Stimulated activated CD4-positive, alpha-beta T cell treated with anti-CD3 and anti-CD28 coated beads, Interleukin-1b, Interleukin-23, amount 100 ng/mL, for 48 hours (primary cell): ENCODE measurements around the gene MRC2.

Source experiments
- DNase-seq: peaks from one replicate; pipeline ENCODE4 v3.0.0-alpha.2; 2020

The MRC2 gene

GRCh38 chr17:62665599-62665998 lies 38.1 kb downstream of the MRC2 start:
- DNase-seq = no peak

- DNase-seq = no peak
These were observed 38.8 kb downstream of the MRC2 start for GRCh38 chr17:62666061-62666800.

GRCh38 chr17:62666801-62667591 lies 39.5 kb downstream of the MRC2 start:
- no peak for DNase-seq

DNA sequence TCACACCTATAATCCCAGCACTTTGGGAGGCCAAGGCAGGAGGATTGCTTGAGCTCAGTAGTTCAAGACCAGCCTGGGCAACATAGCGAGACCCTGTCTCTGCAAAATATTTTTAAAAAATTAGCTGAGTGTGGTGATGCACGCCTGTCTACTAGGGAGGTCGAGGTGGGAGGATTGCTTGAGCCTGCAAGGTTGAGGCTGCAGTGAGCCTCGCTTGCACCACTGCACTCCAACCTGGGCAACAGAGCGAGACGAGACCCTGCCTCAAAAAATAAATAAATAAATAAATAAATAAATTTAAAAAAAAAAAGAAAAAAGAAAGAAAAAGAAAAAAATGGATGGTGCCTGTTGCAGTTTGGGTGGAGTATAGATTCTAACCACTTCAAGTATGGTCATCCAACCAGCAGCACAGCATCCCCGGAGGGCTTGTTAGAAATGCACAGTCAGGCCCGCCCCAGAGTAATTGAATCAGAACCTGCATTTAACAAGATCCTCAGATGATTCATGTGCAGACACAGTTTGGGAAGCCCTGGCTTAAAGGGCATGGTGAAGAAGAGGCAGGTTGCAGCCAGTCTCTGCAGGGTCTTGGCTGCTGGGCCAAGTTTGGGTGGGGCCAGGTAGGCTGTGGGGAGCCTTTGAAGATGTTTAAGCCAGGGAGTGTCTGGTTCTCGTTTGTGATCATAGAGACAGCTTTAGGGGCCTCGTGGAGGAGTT lies 40.8 kb downstream of the MRC2 start:
- no peak for DNase-seq

- no peak for DNase-seq
These were observed 42.8 kb downstream of the MRC2 start for GRCh38 chr17:62670202-62670821.

GRCh38 chr17:62671553-62671952 lies 44.1 kb downstream of the MRC2 start:
- no peak for DNase-seq

GRCh38 chr17:62672957-62673356 lies 45.5 kb downstream of the MRC2 start:
- no peak for DNase-seq

- no peak for DNase-seq
These were observed 46.3 kb downstream of the MRC2 start for GRCh38 chr17:62673614-62674362.

- no peak for DNase-seq
These were observed 46.9 kb downstream of the MRC2 start for GRCh38 chr17:62674363-62674739.

GRCh38 chr17:62674841-62675240 lies 47.4 kb downstream of the MRC2 start:
- no peak for DNase-seq

DNA sequence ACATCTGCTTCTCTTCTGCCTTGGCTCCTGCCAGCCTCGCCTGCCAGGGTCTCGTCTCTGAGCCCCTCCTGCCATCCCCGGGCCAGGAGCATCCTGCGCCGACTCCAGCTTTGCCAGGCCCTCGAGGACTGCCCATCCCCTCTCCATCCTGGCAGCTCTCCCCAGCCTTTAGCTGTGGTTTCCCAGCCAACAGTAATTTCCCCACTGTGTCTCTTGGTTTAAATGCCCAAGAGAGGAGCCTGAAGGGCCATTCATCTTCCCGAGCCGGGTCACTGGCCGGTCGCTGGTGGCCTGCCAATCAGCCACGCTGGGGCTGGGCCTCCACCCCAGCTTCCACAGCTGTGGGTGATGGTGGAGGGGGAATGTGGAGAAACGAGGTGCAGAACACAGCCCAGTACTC lies 47.8 kb downstream of the MRC2 start:
- no peak for DNase-seq

DNA sequence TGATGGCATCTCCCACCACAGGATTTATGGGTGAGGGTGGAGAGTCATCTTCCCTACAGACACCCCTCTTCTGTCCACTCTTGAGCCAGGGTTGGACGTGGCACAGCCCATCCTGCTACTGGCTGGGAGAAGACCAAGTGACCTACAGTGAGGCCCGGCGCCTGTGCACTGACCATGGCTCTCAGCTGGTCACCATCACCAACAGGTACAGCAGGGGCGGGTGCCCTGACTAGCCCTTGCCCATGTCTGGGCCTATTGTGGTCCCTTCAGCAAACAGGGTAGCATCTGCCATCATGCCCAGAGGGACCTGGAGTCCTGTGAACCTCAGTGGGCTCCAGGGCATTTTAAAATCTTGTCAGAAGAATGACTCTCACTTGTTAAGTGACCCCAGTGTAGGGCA lies 48.2 kb downstream of the MRC2 start:
- no peak for DNase-seq

DNA sequence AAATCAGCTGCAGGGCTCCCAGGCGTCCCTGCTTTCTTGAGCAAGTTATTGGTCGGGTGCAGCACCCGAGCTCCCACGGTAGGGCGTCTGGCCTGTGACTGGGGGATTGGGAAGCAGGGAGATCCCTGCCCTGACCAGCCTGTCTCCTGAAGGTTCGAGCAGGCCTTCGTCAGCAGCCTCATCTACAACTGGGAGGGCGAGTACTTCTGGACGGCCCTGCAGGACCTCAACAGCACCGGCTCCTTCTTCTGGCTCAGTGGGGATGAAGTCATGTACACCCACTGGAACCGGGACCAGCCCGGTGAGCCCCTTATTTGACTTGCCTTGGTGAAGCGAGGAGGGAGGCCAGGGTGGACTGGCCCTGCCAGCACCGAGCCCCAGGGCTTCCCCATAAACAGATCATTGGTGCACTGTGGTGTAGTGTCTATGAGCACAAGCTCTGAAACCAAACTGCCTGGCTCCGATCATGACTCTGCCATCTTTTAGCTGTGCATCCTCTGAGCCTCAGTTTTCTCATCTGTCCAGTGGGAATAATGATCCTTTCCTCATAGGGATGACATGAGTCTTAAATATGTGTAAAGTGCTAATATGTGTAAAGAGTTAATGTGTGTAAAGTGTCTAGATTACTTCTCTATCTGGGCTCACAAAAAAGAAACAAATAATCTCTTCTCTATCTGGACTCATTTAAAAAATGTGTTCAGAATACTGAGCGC lies 48.9 kb downstream of the MRC2 start:
- no peak for DNase-seq

DNA sequence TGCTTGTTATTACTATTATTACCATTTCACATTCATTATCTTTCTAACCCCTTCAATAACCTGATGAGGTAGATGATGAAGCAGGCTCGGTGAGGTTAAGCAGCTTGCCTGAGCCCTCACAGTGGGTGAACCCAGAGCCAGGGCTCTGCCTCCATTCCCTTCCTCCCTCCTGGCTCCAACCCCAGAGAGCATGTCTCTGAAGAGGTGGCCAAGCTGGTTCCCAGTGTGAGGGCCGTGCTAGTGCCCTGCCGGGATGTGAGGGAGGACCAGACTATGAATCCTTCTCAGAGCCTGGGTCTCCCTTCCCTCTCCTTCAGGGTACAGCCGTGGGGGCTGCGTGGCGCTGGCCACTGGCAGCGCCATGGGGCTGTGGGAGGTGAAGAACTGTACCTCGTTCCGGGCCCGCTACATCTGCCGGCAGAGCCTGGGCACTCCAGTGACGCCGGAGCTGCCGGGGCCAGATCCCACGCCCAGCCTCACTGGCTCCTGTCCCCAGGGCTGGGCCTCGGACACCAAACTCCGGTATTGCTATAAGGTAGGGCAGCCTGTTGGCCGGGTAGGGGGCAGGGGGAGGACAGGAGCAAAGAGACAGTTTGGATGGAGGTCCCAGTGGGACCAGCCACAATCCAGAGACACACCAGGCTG lies 49.6 kb downstream of the MRC2 start:
- DNase-seq = no peak

GRCh38 chr17:62678214-62678919 lies 50.9 kb downstream of the MRC2 start:
- no peak for DNase-seq

DNA sequence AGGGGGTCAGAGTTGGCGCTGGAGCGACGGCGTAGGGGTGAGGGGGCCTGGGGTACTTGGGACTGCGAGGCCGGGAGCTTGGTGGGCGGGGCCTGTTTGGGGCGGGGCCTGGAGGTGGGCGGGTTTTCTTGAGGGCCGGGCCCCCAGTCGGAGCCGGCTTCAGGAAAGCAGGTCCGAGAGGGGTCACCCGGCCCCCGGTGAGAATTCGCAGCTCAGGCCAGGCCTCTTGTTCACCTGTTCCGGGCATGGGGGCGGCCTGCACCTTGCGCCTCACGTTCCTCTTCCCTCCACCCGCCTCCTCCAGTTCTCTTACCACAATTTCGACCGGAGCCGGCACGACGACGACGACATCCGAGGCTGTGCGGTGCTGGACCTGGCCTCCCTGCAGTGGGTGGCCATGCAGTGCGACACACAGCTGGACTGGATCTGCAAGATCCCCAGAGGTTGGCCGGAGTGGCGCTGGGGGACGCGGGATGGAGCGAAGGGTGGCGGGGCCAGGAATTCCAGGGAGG lies 52.5 kb downstream of the MRC2 start:
- no peak for DNase-seq

- no peak for DNase-seq
These were observed 53.1 kb downstream of the MRC2 start for GRCh38 chr17:62680541-62681052.

DNA sequence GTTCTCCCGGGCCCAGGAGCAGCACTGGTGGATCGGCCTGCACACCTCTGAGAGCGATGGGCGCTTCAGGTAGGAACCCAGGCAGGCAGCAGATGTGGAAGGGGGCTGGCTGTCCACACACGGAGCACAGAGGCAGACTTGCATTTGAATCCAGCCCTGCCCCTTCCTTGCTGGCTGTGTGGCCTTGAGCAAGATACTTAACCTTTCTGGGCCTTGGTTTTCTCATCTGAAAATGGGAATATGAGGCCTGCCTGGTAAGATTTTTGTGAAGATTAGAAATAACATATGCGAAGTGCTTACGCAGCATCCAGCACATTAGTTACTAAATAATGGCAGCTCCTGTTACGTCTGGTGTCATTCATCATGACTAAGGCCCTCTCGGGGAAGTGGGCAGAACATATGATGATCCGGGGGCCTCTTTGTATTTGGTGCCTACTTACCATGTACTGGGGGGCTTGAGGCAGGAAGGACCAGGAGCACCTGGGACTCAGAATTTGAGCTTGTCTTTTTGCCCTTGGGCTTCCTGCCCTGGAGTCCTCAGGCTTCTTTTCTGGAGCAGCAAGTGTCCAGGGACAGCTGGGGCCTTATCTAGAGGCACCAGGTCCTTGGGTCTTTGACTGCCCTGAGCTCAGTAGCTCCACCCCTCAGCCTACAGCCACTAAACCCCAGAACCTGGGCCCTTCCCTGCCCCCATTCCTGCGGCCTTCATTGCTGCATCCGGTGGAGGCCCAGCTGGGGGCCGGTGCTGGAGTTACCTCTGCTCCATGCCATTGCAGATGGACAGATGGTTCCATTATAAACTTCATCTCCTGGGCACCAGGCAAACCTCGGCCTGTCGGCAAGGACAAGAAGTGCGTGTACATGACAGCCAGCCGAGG lies 53.8 kb downstream of the MRC2 start:
- DNase-seq = no peak

DNA sequence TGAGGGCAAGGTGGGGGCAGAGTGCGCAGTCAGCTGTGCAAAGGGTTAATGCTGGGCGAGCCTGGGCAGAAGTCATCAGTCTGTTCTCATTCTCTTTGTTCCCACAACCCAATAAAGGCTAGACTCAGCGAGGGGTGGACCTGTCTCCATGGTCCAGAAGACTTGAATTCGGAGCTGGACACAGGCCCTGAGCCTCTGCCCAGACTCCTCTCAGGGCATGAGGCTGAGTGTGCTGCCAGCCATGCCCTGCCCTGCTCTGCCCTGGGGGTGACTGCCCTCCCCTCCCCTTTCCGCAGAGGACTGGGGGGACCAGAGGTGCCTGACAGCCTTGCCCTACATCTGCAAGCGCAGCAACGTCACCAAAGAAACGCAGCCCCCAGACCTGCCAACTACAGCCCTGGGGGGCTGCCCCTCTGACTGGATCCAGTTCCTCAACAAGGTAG lies 54.5 kb downstream of the MRC2 start:
- no peak for DNase-seq
